ENCODE results near the gene ALDH8A1. TPM values are rescaled to one million over a fixed set of nuclear protein-coding genes. Genes with fewer than 3 reads are reported as not detected.

The ALDH8A1 gene
- total RNA-seq, 1 experiment from 2014 or later: not detected

- Mint-ChIP-seq H3K4me3 (no peak overlapping the region), H3K4me1 (no peaks in the 10 kb centered on the region), H3K27ac (no peak overlapping the region), H3K27me3 (ENCODE audit: low read depth) (no peaks in the 10 kb centered on the region; the same call in 1 of the 2 replicates), H3K9me3 (peaks cover 2 to 5% of the 10 kb centered on the region in 2 experiments; a peak in 3 of 5 replicates), H3K36me3 (ENCODE audit: insufficient read depth in 1 of 3, low read depth in 3 of 3) (peaks cover 0 to 4% (median 1%) of the 10 kb centered on the region in 3 experiments; a peak in 1 of 7 replicates)
- Histone ChIP-seq H3K4ac (ENCODE audit: low read depth, low read length) (no peak overlapping the region), H2BK120ac (ENCODE audit: low read depth, low read length, poor library complexity, severe bottlenecking) (no peak overlapping the region), H3T11ph (ENCODE audit: low read length) (no peak overlapping the region), H3K27ac (ENCODE audit: insufficient read length, low read depth, low read length) (no peak overlapping the region), H3K79me1 (ENCODE audit: insufficient read depth, low read depth, low read length, poor library complexity, severe bottlenecking) (no peaks in the 10 kb centered on the region), H3K23ac (ENCODE audit: insufficient read length, low read depth, low read length) (no peak overlapping the region), H3K79me2 (ENCODE audit: insufficient read depth, low read length) (no peaks in the 10 kb centered on the region), H2AFZ (ENCODE audit: low read length) (no peak overlapping the region), H3K14ac (ENCODE audit: insufficient read depth, low read length) (no peak overlapping the region), H3K23me2 (ENCODE audit: insufficient read length, low read depth, low read length, poor library complexity, severe bottlenecking) (no peaks in the 10 kb centered on the region), H2AK5ac (ENCODE audit: insufficient read length, low read length) (no peak overlapping the region), H3K27me3 (ENCODE audit: insufficient read depth, low read length) (no peaks in the 10 kb centered on the region), H4K5ac (ENCODE audit: insufficient read length, low read depth, low read length) (no peak overlapping the region), H3K4me1 (ENCODE audit: insufficient read depth, low read length) (no peaks in the 10 kb centered on the region), H3K9me3 (ENCODE audit: control insufficient read depth, low read depth, low read length) (no peaks in the 10 kb centered on the region), H3K18ac (ENCODE audit: insufficient read length, low read depth, low read length) (no peak overlapping the region), H2BK20ac (ENCODE audit: low read depth, low read length, poor library complexity, severe bottlenecking) (no peak overlapping the region), H4K8ac (replicated peaks; ENCODE audit: insufficient read length, low read depth, low read length) (no peak overlapping the region), H2BK15ac (ENCODE audit: low read depth, low read length) (no peak overlapping the region), H3K9ac (ENCODE audit: extremely low read depth, insufficient read length, low read length) (no peak overlapping the region), H2BK12ac (ENCODE audit: insufficient read length, low read depth, low read length) (no peak overlapping the region), H4K91ac (ENCODE audit: insufficient read length, low read depth, low read length) (no peak overlapping the region), H4K20me1 (ENCODE audit: control insufficient read depth, insufficient read depth, insufficient read length) (no peaks in the 10 kb centered on the region), H3K56ac (ENCODE audit: insufficient read length, low read depth, low read length) (no peak overlapping the region), H2BK5ac (ENCODE audit: insufficient read length, low read length) (no peak overlapping the region), H3K4me2 (ENCODE audit: insufficient read depth, insufficient read length, low read length) (no peak overlapping the region)
- no peak for DNase-seq
- no peak for TF ChIP-seq CTCF (conservative IDR thresholded peaks at IDR 0.05)
Observed at GRCh38 chr6:134892362-134892761, 57.5 kb downstream of the ALDH8A1 start.
